ENCODE measurements around the gene DUS1L. TPM values are rescaled to one million over a fixed set of nuclear protein-coding genes. Genes with fewer than 3 reads are reported as not detected.

Gene DUS1L
- total and polyA plus RNA-seq, 9 donors: 15.0 to 72.4 (median 62.5) TPM

DNA sequence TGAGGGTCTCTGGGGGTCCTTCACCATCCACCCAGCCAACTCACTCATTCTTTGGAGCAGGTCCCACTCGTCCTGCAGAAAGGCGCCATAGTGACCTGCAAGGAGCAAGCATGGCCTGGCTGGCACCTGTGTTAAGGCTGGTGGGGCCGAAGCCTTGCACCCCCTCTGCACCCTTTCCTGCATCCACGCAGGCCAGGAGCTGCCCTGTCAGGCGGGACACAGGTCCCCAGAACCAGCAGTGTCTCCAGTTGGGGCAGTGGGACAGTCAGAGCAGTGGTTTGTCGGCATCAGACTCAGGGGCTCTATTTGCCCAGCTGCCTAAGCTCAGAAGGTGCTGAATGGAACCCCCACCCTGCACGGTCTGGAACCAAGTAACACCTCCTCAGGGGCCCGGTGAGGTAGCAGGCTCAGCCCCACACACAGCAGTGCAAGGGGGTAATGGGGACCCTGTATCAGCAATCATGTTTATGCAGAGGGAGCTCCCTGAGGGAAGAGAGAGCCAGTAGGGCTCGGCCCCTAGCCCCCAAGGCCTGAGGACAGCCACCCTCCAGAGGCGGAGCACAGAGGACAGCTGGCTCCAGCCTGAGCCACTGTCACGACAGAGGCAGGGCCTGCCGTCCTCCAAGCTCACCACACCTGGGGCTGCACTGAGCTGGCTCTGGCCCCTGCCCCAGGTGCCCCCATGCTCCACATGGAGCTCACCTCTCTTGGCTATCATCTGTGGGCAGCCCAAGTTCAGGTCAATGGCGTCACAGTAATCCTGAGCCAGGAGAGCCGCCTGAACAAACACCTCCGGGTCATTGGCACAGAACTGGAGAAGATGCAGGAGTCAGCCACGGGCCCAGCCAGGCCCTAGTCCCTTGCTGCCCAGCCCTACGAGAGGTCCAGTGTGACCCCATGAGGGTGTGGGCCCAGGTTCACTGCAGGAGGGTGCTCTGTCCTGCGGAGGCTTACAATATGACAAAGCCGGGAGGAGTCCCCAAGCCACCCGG is 1.9 kb downstream of the DUS1L start:
- no peak for DNase-seq
- H3K27ac ChIP-seq: no peak overlapping the region
- TF ChIP-seq POLR2A (IDR thresholded peaks at IDR 0.05): no peak
- TF ChIP-seq EP300 (IDR thresholded peaks at IDR 0.05): no peak
- TF ChIP-seq, protein P1, sequence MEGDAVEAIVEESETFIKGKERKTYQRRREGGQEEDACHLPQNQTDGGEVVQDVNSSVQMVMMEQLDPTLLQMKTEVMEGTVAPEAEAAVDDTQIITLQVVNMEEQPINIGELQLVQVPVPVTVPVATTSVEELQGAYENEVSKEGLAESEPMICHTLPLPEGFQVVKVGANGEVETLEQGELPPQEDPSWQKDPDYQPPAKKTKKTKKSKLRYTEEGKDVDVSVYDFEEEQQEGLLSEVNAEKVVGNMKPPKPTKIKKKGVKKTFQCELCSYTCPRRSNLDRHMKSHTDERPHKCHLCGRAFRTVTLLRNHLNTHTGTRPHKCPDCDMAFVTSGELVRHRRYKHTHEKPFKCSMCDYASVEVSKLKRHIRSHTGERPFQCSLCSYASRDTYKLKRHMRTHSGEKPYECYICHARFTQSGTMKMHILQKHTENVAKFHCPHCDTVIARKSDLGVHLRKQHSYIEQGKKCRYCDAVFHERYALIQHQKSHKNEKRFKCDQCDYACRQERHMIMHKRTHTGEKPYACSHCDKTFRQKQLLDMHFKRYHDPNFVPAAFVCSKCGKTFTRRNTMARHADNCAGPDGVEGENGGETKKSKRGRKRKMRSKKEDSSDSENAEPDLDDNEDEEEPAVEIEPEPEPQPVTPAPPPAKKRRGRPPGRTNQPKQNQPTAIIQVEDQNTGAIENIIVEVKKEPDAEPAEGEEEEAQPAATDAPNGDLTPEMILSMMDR (IDR thresholded peaks at IDR 0.05): no peak
- H3K4me3 ChIP-seq: no peak overlapping the region
- peaks cover 6% of the 10 kb centered on the region for H3K4me1 ChIP-seq (ENCODE audit: insufficient read depth)
- intact Hi-C loops (cut with DNase I): no loop called here
- H3K9me3 ChIP-seq: no peaks in the 10 kb centered on the region
- H3K27me3 ChIP-seq: no peaks in the 10 kb centered on the region
- no peaks in the 10 kb centered on the region for H3K36me3 ChIP-seq
- 75 to 84% (median 78%) methylated on average over 14 to 20 of the region's 20 CpGs for WGBS, 3 donors

DNA sequence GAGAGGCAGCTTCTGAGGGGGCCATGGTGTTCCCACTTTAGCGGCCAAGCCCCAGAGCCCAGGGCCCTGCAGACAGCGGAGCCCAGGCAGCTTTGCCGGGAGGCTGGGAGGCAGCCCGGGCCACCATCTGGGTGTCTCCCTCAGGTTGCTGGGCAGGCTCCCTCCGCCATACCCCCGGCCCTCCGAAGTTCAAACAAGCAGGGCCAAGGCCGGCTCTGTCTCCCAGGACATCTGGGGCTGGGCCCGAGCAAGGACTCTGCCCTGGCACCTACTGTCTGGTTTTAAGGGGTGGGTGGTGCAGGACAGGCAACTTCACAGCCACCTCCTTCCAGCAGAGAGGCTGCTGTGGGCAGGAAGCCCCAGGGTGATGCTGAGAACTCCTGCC is 2.6 kb downstream of the DUS1L start:
- no peak for DNase-seq
- H3K27me3 ChIP-seq: no peaks in the 10 kb centered on the region
- WGBS, 3 donors: 73 to 86% (median 82%) methylated on average over 2 to 9 of the region's 9 CpGs
- intact Hi-C loops (cut with DNase I): no loop called here
- peaks cover 6% of the 10 kb centered on the region for H3K4me1 ChIP-seq (ENCODE audit: insufficient read depth)
- TF ChIP-seq EP300 (IDR thresholded peaks at IDR 0.05): no peak
- TF ChIP-seq, protein P1 (IDR thresholded peaks at IDR 0.05): no peak
- TF ChIP-seq POLR2A (IDR thresholded peaks at IDR 0.05): no peak
- H3K9me3 ChIP-seq: no peaks in the 10 kb centered on the region
- H3K36me3 ChIP-seq: no peaks in the 10 kb centered on the region
- H3K4me3 ChIP-seq: no peak overlapping the region
- no peak overlapping the region for H3K27ac ChIP-seq

GRCh38 chr17:82062076-82062983 is 3.3 kb downstream of the DUS1L start:
- Histone ChIP-seq H3K27ac (no peak overlapping the region), H3K36me3 (no peaks in the 10 kb centered on the region), H3K27me3 (no peaks in the 10 kb centered on the region), H3K4me3 (no peak overlapping the region), H3K4me1 (ENCODE audit: insufficient read depth) (peaks cover 6% of the 10 kb centered on the region), H3K9me3 (no peaks in the 10 kb centered on the region)
- TF ChIP-seq, protein P1 (IDR thresholded peaks at IDR 0.05): no peak
- TF ChIP-seq EP300 (IDR thresholded peaks at IDR 0.05): no peak
- no peak for TF ChIP-seq POLR2A (IDR thresholded peaks at IDR 0.05)
- WGBS, 3 donors: 72 to 78% (median 74%) methylated on average over 21 to 24 of the region's 24 CpGs
- no peak for DNase-seq
- intact Hi-C loops (cut with DNase I): no loop called here
